ENCODE results near the gene DDX25.

DDX25 gene

GRCh38 chr11:125950696-125951651 is 46.7 kb downstream of the DDX25 start:
- DNase-seq (ENCODE audit: low read depth), result no peak

GRCh38 chr11:125951731-125952130 is 47.4 kb downstream of the DDX25 start:
- DNase-seq (ENCODE audit: low read depth), result no peak

GRCh38 chr11:125952559-125952958 is 48.3 kb downstream of the DDX25 start:
- no peak for DNase-seq (ENCODE audit: low read depth)

GRCh38 chr11:125952973-125953372 is 48.7 kb downstream of the DDX25 start:
- no peak for DNase-seq (ENCODE audit: low read depth)

- DNase-seq (ENCODE audit: low read depth), result no peak
These were observed 49.2 kb downstream of the DDX25 start for GRCh38 chr11:125953401-125953935.

GRCh38 chr11:125954123-125954944 is 50.0 kb downstream of the DDX25 start:
- no peak for DNase-seq (ENCODE audit: low read depth)

GRCh38 chr11:125954945-125955640 is 50.8 kb downstream of the DDX25 start:
- DNase-seq (ENCODE audit: low read depth), result no peak

- no peak for DNase-seq (ENCODE audit: low read depth)
These were observed 51.5 kb downstream of the DDX25 start for GRCh38 chr11:125955856-125956255.

GRCh38 chr11:125956391-125957134 is 52.3 kb downstream of the DDX25 start:
- no peak for DNase-seq (ENCODE audit: low read depth)

GRCh38 chr11:125957618-125958332 is 53.5 kb downstream of the DDX25 start:
- no peak for DNase-seq (ENCODE audit: low read depth)

GRCh38 chr11:125958872-125959400 is 54.6 kb downstream of the DDX25 start:
- DNase-seq (ENCODE audit: low read depth), result no peak

- no peak for DNase-seq (ENCODE audit: low read depth)
These were observed 55.2 kb downstream of the DDX25 start for GRCh38 chr11:125959511-125959910.

- DNase-seq (ENCODE audit: low read depth), result no peak
These were observed 55.6 kb downstream of the DDX25 start for GRCh38 chr11:125959931-125960330.

- no peak for DNase-seq (ENCODE audit: low read depth)
These were observed 56.5 kb downstream of the DDX25 start for GRCh38 chr11:125960771-125961170.

GRCh38 chr11:125967515-125967914 is 63.2 kb downstream of the DDX25 start:
- DNase-seq (ENCODE audit: low read depth), result no peak

- DNase-seq (ENCODE audit: low read depth), result no peak
These were observed 64.0 kb downstream of the DDX25 start for GRCh38 chr11:125968354-125968753.

GRCh38 chr11:125971618-125972017 is 67.3 kb downstream of the DDX25 start:
- no peak for DNase-seq (ENCODE audit: low read depth)

GRCh38 chr11:125974284-125974683 is 70.0 kb downstream of the DDX25 start:
- DNase-seq (ENCODE audit: low read depth), result no peak

- no peak for DNase-seq (ENCODE audit: low read depth)
These were observed 71.3 kb downstream of the DDX25 start for GRCh38 chr11:125975634-125976033.

GRCh38 chr11:125976156-125976555 is 71.8 kb downstream of the DDX25 start:
- DNase-seq (ENCODE audit: low read depth), result no peak
